Measurements from ENCODE around the gene CAB39.

Gene CAB39

GRCh38 chr2:230751062-230751461 is 38.4 kb downstream of the CAB39 start:
- Histone ChIP-seq H3K4me3 (ENCODE audit: extremely low read depth, insufficient read depth, low read length, poor library complexity, severe bottlenecking) (no peak overlapping the region), H3K9me3 (ENCODE audit: control insufficient read depth, low read length) (no peaks in the 10 kb centered on the region), H3K27ac (ENCODE audit: low read depth, low read length, severe bottlenecking) (no peak overlapping the region), H3K36me3 (ENCODE audit: control insufficient read depth, insufficient read depth, low read length) (peaks cover 23% of the 10 kb centered on the region), H3K4me1 (ENCODE audit: control insufficient read depth, insufficient read depth, low read length, poor library complexity, severe bottlenecking) (no peaks in the 10 kb centered on the region)
- WGBS, 2 experiments (ENCODE audit: insufficient coverage in 2 of 2), result no CpG with 5 or more reads among the region's 3 CpGs

GRCh38 chr2:230754200-230754599 is 41.6 kb downstream of the CAB39 start:
- Histone ChIP-seq H3K36me3 (ENCODE audit: control insufficient read depth, insufficient read depth, low read length) (peaks cover 15% of the 10 kb centered on the region), H3K4me1 (ENCODE audit: control insufficient read depth, insufficient read depth, low read length, poor library complexity, severe bottlenecking) (peaks cover 6% of the 10 kb centered on the region), H3K9me3 (ENCODE audit: control insufficient read depth, low read length) (no peaks in the 10 kb centered on the region), H3K27ac (ENCODE audit: low read depth, low read length, severe bottlenecking) (no peak overlapping the region), H3K4me3 (ENCODE audit: extremely low read depth, insufficient read depth, low read length, poor library complexity, severe bottlenecking) (no peak overlapping the region)
- 86 to 92% methylated on average over 3 to 4 of the region's 4 CpGs for WGBS, 2 experiments (ENCODE audit: insufficient coverage in 2 of 2)

- Histone ChIP-seq H3K27ac (ENCODE audit: low read depth, low read length, severe bottlenecking) (no peak overlapping the region), H3K4me1 (ENCODE audit: control insufficient read depth, insufficient read depth, low read length, poor library complexity, severe bottlenecking) (peaks cover 14% of the 10 kb centered on the region), H3K4me3 (ENCODE audit: extremely low read depth, insufficient read depth, low read length, poor library complexity, severe bottlenecking) (no peak overlapping the region)
These were observed 44.8 kb downstream of the CAB39 start for GRCh38 chr2:230757476-230757875.

GRCh38 chr2:230758566-230759480 is 46.2 kb downstream of the CAB39 start:
- Histone ChIP-seq H3K4me3 (ENCODE audit: extremely low read depth, insufficient read depth, low read length, poor library complexity, severe bottlenecking) (no peak overlapping the region), H3K36me3 (ENCODE audit: control insufficient read depth, insufficient read depth, low read length) (peaks cover 28% of the 10 kb centered on the region), H3K4me1 (ENCODE audit: control insufficient read depth, insufficient read depth, low read length, poor library complexity, severe bottlenecking) (peaks cover 14% of the 10 kb centered on the region), H3K27ac (ENCODE audit: low read depth, low read length, severe bottlenecking) (peak overlapping the region; percentile 44), H3K9me3 (ENCODE audit: control insufficient read depth, low read length) (no peaks in the 10 kb centered on the region)
- 100% methylated on average over 1 to 2 of the region's 6 CpGs for WGBS, 2 experiments (ENCODE audit: insufficient coverage in 2 of 2)

More at GRCh38 chr2:230757476-230757875, 44.8 kb downstream of the CAB39 start:
- no CpG with 5 or more reads among the region's 2 CpGs for WGBS, 2 experiments (ENCODE audit: insufficient coverage in 2 of 2)
- no peaks in the 10 kb centered on the region for H3K9me3 ChIP-seq (ENCODE audit: control insufficient read depth, low read length)
- peaks cover 31% of the 10 kb centered on the region for H3K36me3 ChIP-seq (ENCODE audit: control insufficient read depth, insufficient read depth, low read length)

GRCh38 chr2:230759481-230760167 is 47.0 kb downstream of the CAB39 start:
- Histone ChIP-seq H3K9me3 (ENCODE audit: control insufficient read depth, low read length) (no peaks in the 10 kb centered on the region), H3K4me1 (ENCODE audit: control insufficient read depth, insufficient read depth, low read length, poor library complexity, severe bottlenecking) (peaks cover 14% of the 10 kb centered on the region), H3K4me3 (ENCODE audit: extremely low read depth, insufficient read depth, low read length, poor library complexity, severe bottlenecking) (no peak overlapping the region), H3K36me3 (ENCODE audit: control insufficient read depth, insufficient read depth, low read length) (peaks cover 33% of the 10 kb centered on the region), H3K27ac (ENCODE audit: low read depth, low read length, severe bottlenecking) (no peak overlapping the region)
- 90 to 94% methylated on average over 8 to 9 of the region's 11 CpGs for WGBS, 2 experiments (ENCODE audit: insufficient coverage in 2 of 2)

GRCh38 chr2:230761704-230762103 is 49.1 kb downstream of the CAB39 start:
- H3K36me3 ChIP-seq (ENCODE audit: control insufficient read depth, insufficient read depth, low read length), result peaks cover 41% of the 10 kb centered on the region
- peaks cover 24% of the 10 kb centered on the region for H3K4me1 ChIP-seq (ENCODE audit: control insufficient read depth, insufficient read depth, low read length, poor library complexity, severe bottlenecking)
- 94 to 100% methylated on average over 8 of the region's 8 CpGs for WGBS, 2 experiments (ENCODE audit: insufficient coverage in 2 of 2)
- no peaks in the 10 kb centered on the region for H3K9me3 ChIP-seq (ENCODE audit: control insufficient read depth, low read length)
- no peak overlapping the region for H3K4me3 ChIP-seq (ENCODE audit: extremely low read depth, insufficient read depth, low read length, poor library complexity, severe bottlenecking)
- H3K27ac ChIP-seq (ENCODE audit: low read depth, low read length, severe bottlenecking), result no peak overlapping the region

- 72 to 73% methylated on average over 3 of the region's 4 CpGs for WGBS, 2 experiments (ENCODE audit: insufficient coverage in 2 of 2)
- Histone ChIP-seq H3K36me3 (ENCODE audit: control insufficient read depth, insufficient read depth, low read length) (peaks cover 48% of the 10 kb centered on the region), H3K4me3 (ENCODE audit: extremely low read depth, insufficient read depth, low read length, poor library complexity, severe bottlenecking) (no peak overlapping the region)
These were observed 49.8 kb downstream of the CAB39 start for GRCh38 chr2:230762317-230762896.

GRCh38 chr2:230764346-230764745 is 51.7 kb downstream of the CAB39 start:
- Histone ChIP-seq H3K36me3 (ENCODE audit: control insufficient read depth, insufficient read depth, low read length) (peaks cover 60% of the 10 kb centered on the region), H3K27ac (ENCODE audit: low read depth, low read length, severe bottlenecking) (no peak overlapping the region), H3K9me3 (ENCODE audit: control insufficient read depth, low read length) (no peaks in the 10 kb centered on the region), H3K4me1 (ENCODE audit: control insufficient read depth, insufficient read depth, low read length, poor library complexity, severe bottlenecking) (peaks cover 16% of the 10 kb centered on the region), H3K4me3 (ENCODE audit: extremely low read depth, insufficient read depth, low read length, poor library complexity, severe bottlenecking) (no peak overlapping the region)
- WGBS, 2 experiments (ENCODE audit: insufficient coverage in 2 of 2), result no CpG with 5 or more reads among the region's 1 CpG

More at GRCh38 chr2:230762317-230762896, 49.8 kb downstream of the CAB39 start:
- Histone ChIP-seq H3K9me3 (ENCODE audit: control insufficient read depth, low read length) (no peaks in the 10 kb centered on the region), H3K27ac (ENCODE audit: low read depth, low read length, severe bottlenecking) (no peak overlapping the region), H3K4me1 (ENCODE audit: control insufficient read depth, insufficient read depth, low read length, poor library complexity, severe bottlenecking) (peaks cover 24% of the 10 kb centered on the region)

- peaks cover 10% of the 10 kb centered on the region for H3K4me1 ChIP-seq (ENCODE audit: control insufficient read depth, insufficient read depth, low read length, poor library complexity, severe bottlenecking)
- no peak overlapping the region for H3K4me3 ChIP-seq (ENCODE audit: extremely low read depth, insufficient read depth, low read length, poor library complexity, severe bottlenecking)
- H3K27ac ChIP-seq (ENCODE audit: low read depth, low read length, severe bottlenecking), result peak overlapping the region; percentile 39
- 80% methylated on average over 1 of the region's 4 CpGs; no CpG with 5 or more reads in 1 of the 2 experiments for WGBS, 2 experiments (ENCODE audit: insufficient coverage in 2 of 2)
- peaks cover 54% of the 10 kb centered on the region for H3K36me3 ChIP-seq (ENCODE audit: control insufficient read depth, insufficient read depth, low read length)
- H3K9me3 ChIP-seq (ENCODE audit: control insufficient read depth, low read length), result no peaks in the 10 kb centered on the region
These were observed 53.1 kb downstream of the CAB39 start for GRCh38 chr2:230765611-230766300.

GRCh38 chr2:230767862-230768388 is 55.3 kb downstream of the CAB39 start:
- no peak overlapping the region for H3K4me3 ChIP-seq (ENCODE audit: extremely low read depth, insufficient read depth, low read length, poor library complexity, severe bottlenecking)
- H3K4me1 ChIP-seq (ENCODE audit: control insufficient read depth, insufficient read depth, low read length, poor library complexity, severe bottlenecking), result peaks cover 10% of the 10 kb centered on the region
- no peak overlapping the region for H3K27ac ChIP-seq (ENCODE audit: low read depth, low read length, severe bottlenecking)
- 90 to 100% methylated on average over 1 of the region's 2 CpGs for WGBS, 2 experiments (ENCODE audit: insufficient coverage in 2 of 2)
- H3K36me3 ChIP-seq (ENCODE audit: control insufficient read depth, insufficient read depth, low read length), result peaks cover 36% of the 10 kb centered on the region
- H3K9me3 ChIP-seq (ENCODE audit: control insufficient read depth, low read length), result no peaks in the 10 kb centered on the region
